Epithelial cell of proximal tubule (primary cell): ENCODE measurements around the gene BMP8A. TPM values are rescaled to one million over a fixed set of nuclear protein-coding genes. Genes with fewer than 3 reads are reported as not detected.

Source experiments
- DNase-seq: peaks from one replicate; pipeline ENCODE4 v3.0.0-alpha.2; 2011; ENCODE audit warnings: low read depth
- H3K4me3 ChIP-seq: 2 replicates; pipeline ENCODE4 v1.5.1; 2011; ENCODE audit warnings: low read depth, mild to moderate bottlenecking, low read length
- CTCF ChIP-seq: conservative IDR thresholded peaks from 2 replicates; pipeline ENCODE4 v1.5.1; 2012; ENCODE audit warnings: low read depth, mild to moderate bottlenecking, low read length
- total RNA-seq: library from RNA; depleted of rRNA; stranded (reverse); fragments of >200 nt; gene quantifications from 2 replicates; pipeline ENCODE4 v1.2.3, GENCODE V29; 2015

The BMP8A gene
- total RNA-seq, 1 donor from 2014 or later = not detected

- TF ChIP-seq CTCF = no peak
- no peak for DNase-seq
- no peak overlapping the region for H3K4me3 ChIP-seq
Measured at GRCh38 chr1:39572379-39573096, 81.1 kb downstream of the BMP8A start.

- no peak for TF ChIP-seq CTCF
- no peak overlapping the region for H3K4me3 ChIP-seq
Measured at GRCh38 chr1:39573097-39573465, 81.6 kb downstream of the BMP8A start.

GRCh38 chr1:39573736-39574624, 82.5 kb downstream of the BMP8A start:
- no peak for TF ChIP-seq CTCF
- H3K4me3 ChIP-seq = peak overlapping the region; percentile 86
- DNase-seq = no peak

More at GRCh38 chr1:39573097-39573465, 81.6 kb downstream of the BMP8A start:
- DNase-seq = no peak

GRCh38 chr1:39574646-39575045, 83.2 kb downstream of the BMP8A start:
- no peak for DNase-seq

More at GRCh38 chr1:39574646-39575045, 83.2 kb downstream of the BMP8A start:
- TF ChIP-seq CTCF = no peak
- peak overlapping the region; percentile 86 for H3K4me3 ChIP-seq

Other genes starting within 250 kb of the BMP8A start
- gene PABPC4, start 85.2 kb downstream of the BMP8A start, total RNA-seq = 141 and 169 TPM in 2 replicates
- gene HEYL, start 148.0 kb downstream of the BMP8A start, total RNA-seq = 0.14 and 1.3 TPM in 2 replicates
- gene NT5C1A, start 180.5 kb downstream of the BMP8A start, total RNA-seq = not detected in 2 replicates
- gene HPCAL4, start 199.8 kb downstream of the BMP8A start, total RNA-seq = 0.06 and 0.07 TPM in 2 replicates
- 43.9 and 58.7 TPM in 2 replicates for gene PPIE, start 247.2 kb downstream of the BMP8A start, total RNA-seq